GF-D8 (cell line): Measurements from ENCODE around the gene RTL3.

Source experiments
- DNase-seq: peaks from one replicate; lab custom pipeline; 2025; lab: John Stamatoyannopoulos, UW

The RTL3 gene

GRCh38 chrX:78618987-78619386 is 40.1 kb downstream of the RTL3 start:
- no peak for DNase-seq

- no peak for DNase-seq
Observed at GRCh38 chrX:78614264-78614663, 44.9 kb downstream of the RTL3 start.
